Psoas muscle (tissue), 8 donors: ENCODE measurements around the gene CDV3. TPM values are rescaled to one million over a fixed set of nuclear protein-coding genes. Genes with fewer than 3 reads are reported as not detected.

ENCODE experiments used
- ATAC-seq, 4 donors: fragments of 200-7000 bp; cut with Tn5 transposase; one replicate each; pipeline ENCODE4 v1.9.1; 2020; ENCODE audit warnings: moderate library complexity in 3 of 4, mild to moderate bottlenecking in 2 of 4
- DNase-seq, 2 donors: peaks; one replicate each; pipeline ENCODE4 v3.0.0-alpha.2; 2020
- H3K27ac ChIP-seq: fragments of 200-600 bp; one replicate; pipeline ENCODE4 v1.8.0; 2022
- H3K27me3 ChIP-seq, 3 donors: fragments of 200-600 bp in 1 of 3; one replicate each; pipeline versions ENCODE4 v1.6.1 to v1.8.0; 2013 to 2022; ENCODE audit warnings: low read length in 2 of 3, mild to moderate bottlenecking in 2 of 3, moderate library complexity in 1 of 3; ENCODE audit not compliant: insufficient read depth in 3 of 3
- H3K36me3 ChIP-seq, 2 donors: fragments of 200-600 bp in 1 of 2; one replicate each; pipeline versions ENCODE4 v1.6.1 to v1.8.0; 2013 to 2022; ENCODE audit warnings: low read depth in 1 of 2, mild to moderate bottlenecking in 1 of 2, moderate library complexity in 1 of 2; ENCODE audit not compliant: insufficient read depth in 1 of 2
- H3K4me1 ChIP-seq: fragments of 200-600 bp; one replicate; pipeline ENCODE4 v1.8.0; 2022
- H3K4me3 ChIP-seq: fragments of 200-600 bp; one replicate; pipeline ENCODE4 v1.8.0; 2022; ENCODE audit warnings: mild to moderate bottlenecking
- H3K9me3 ChIP-seq: fragments of 200-600 bp; one replicate; pipeline ENCODE4 v1.8.0; 2022
- WGBS, 3 donors: extraction: QIAGEN DNeasy Blood & Tissue Kit; methylation state at CpG; one replicate each; pipeline versions ENCODE4 v1.1.6 to v1.1.7; 2013; 5-methylcytosine and 5-hydroxymethylcytosine counted together
- intact Hi-C, 2 donors: fragments of 100-400 bp; cut with DNase I; formaldehyde crosslinking; loops; one replicate each; pipeline versions ENCODE4 v1.11.0 to v1.14.2; 2022
- polyA plus RNA-seq, 3 donors: library from polyadenylated mRNA; stranded (reverse); fragments of 200-250 nt; gene quantifications; one replicate each; pipeline ENCODE4 v1.2.3, GENCODE V29; 2013
- total RNA-seq, 4 donors: library from RNA; stranded (reverse); fragmentation: NEBNext Ultra II Directional in 2 of 4; extraction: Animal tissue kit (Norgen Biotek cat#: 25700) in 2 of 4; gene quantifications; one replicate each; pipeline versions ENCODE4 v1.2.1 to v1.2.4, GENCODE V29; 2021 to 2023
- TF ChIP-seq, protein P1 (sequence below): fragments of 200-600 bp; IDR thresholded peaks from one replicate; pipeline ENCODE4 v1.8.0; 2022; ENCODE audit warnings: antibody characterized with exemption
- donor health status: healthy with polysubstance abuse.
- donor health status: DM: no; HTN: no; CAD: no; lungs with moderate emphysema.
- donor health status: Bipolar disorder and iron deficiency.
- donor health status: healthy.
- donor health status: DM: yes; HTN: yes; CAD: no.
- donor health status: DM: no; HTN: no; CAD: no.
- donor health status: DM: no; HTN: no; CAD: no.
- donor health status: DM: yes; HTN: yes; CAD: no.

The CDV3 gene
- total and polyA plus RNA-seq, 7 donors, result 175 to 444 (median 319) TPM

DNA sequence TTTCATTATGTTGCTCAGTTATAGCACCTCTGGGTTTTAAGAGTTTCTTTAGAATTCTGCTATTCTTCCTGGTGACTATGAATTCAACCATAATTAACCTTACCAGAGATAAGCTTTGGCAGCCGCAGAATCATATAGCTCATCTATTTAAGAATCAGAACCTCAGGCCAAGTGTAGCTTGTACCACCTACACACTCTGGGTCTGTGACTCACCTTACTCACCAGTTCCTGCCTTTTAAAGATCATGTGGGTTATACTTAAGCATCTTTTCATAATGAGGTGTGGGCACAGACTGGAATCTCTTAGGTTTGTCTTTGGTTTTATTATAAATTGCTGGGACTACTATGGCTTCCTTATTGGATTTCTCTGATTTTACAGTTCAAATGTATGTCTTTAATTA lies 21.9 kb downstream of the CDV3 start:
- no peaks in the 10 kb centered on the region for H3K9me3 ChIP-seq
- H3K36me3 ChIP-seq, result peaks cover 0 to under 1% of the 10 kb centered on the region in 2 donors
- ATAC-seq (no peak), DNase-seq (no peak)
- H3K27me3 ChIP-seq, result no peaks in the 10 kb centered on the region
- H3K4me3 ChIP-seq, result no peak overlapping the region
- no peak overlapping the region for H3K27ac ChIP-seq
- TF ChIP-seq, protein P1, sequence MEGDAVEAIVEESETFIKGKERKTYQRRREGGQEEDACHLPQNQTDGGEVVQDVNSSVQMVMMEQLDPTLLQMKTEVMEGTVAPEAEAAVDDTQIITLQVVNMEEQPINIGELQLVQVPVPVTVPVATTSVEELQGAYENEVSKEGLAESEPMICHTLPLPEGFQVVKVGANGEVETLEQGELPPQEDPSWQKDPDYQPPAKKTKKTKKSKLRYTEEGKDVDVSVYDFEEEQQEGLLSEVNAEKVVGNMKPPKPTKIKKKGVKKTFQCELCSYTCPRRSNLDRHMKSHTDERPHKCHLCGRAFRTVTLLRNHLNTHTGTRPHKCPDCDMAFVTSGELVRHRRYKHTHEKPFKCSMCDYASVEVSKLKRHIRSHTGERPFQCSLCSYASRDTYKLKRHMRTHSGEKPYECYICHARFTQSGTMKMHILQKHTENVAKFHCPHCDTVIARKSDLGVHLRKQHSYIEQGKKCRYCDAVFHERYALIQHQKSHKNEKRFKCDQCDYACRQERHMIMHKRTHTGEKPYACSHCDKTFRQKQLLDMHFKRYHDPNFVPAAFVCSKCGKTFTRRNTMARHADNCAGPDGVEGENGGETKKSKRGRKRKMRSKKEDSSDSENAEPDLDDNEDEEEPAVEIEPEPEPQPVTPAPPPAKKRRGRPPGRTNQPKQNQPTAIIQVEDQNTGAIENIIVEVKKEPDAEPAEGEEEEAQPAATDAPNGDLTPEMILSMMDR, result no peak
- WGBS, 3 donors, result 88 to 98% (median 95%) methylated on average over 1 of the region's 1 CpG
- H3K4me1 ChIP-seq, result no peaks in the 10 kb centered on the region
- intact Hi-C loops, result no loop called here

DNA sequence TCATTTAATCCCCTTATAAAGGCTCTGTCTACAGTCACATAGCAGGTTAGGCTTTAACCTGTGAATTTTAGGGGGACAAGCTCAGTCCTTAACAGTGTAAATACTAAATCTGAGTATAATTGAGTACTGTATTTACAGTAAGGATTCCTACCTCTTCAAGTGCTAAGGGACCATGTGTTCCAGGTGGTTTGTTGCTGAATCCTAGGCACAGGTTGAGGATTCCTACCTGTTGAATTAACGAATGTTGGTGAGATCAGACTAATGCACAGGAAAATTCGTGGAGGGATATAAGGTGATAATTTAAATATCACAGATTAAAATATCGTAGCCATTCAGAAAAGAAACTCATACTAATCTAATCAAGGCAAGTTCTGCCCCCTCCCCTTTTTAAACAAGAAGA lies 24.9 kb downstream of the CDV3 start:
- Histone ChIP-seq H3K27ac (no peak overlapping the region), H3K27me3 (no peaks in the 10 kb centered on the region), H3K36me3 (peaks cover 0 to 8% of the 10 kb centered on the region in 2 donors), H3K4me3 (no peak overlapping the region), H3K9me3 (no peaks in the 10 kb centered on the region), H3K4me1 (no peaks in the 10 kb centered on the region)
- DNase-seq (no peak), ATAC-seq (no peak)
- intact Hi-C loops, result no loop called here
- 94% methylated on average over 3 of the region's 3 CpGs for WGBS, 3 donors
- TF ChIP-seq, protein P1, result no peak

DNA sequence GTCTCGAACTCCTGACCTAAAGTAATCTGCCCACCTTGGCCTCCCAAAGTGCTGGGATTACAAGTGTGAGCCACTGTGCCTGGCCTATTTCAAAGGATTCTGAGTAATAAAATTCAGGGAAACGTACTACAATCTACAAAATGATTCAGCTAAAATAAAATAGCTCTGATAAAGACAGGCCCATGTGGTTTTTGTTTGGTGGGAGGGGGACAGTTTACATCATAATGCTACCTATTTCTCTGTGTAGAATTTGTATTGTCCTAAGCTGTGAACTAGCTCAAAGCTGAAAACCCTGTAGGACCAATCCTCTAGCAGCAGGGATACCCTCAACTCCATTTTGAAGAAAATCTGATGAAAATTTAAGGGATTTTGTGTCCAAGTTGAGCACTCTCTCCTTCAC lies 25.8 kb downstream of the CDV3 start:
- WGBS, 3 donors, result 92 to 93% (median 92%) methylated on average over 2 of the region's 2 CpGs
- ATAC-seq, result no peak

DNA sequence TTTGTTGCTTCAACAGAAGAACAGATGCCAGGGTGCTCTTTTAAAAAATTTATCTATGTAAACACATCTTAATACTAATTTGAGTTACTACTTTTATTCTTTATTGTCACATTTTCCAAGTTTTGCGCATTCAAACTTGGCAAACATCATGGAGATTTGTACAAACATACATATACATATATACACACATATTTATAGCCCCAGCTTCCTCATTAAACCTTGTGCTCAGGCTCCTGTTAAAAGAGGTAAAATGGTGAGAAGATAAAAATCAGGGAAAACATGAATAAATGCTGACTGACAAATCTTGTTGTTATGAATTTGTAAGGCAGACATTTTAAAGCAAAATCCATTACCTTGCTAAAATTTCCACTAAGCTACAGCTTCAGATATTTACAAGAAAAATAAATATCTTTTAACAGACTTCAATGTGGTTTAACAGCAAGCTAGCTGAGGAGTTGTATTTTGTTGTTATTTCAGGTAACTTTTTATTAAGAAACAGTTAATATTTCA lies 27.1 kb downstream of the CDV3 start:
- Histone ChIP-seq H3K4me1 (no peaks in the 10 kb centered on the region), H3K9me3 (no peaks in the 10 kb centered on the region), H3K27me3 (no peaks in the 10 kb centered on the region), H3K27ac (no peak overlapping the region), H3K36me3 (peaks cover 0 to 8% of the 10 kb centered on the region in 2 donors), H3K4me3 (no peak overlapping the region)
- DNase-seq, result no peak
- intact Hi-C loops, result no loop called here
- no peak for ATAC-seq
- TF ChIP-seq, protein P1, result no peak
- 95 to 100% (median 98%) methylated on average over 1 of the region's 1 CpG for WGBS, 3 donors

More for the DNA sequence above, 25.8 kb downstream of the CDV3 start:
- TF ChIP-seq, protein P1, result no peak
- H3K4me3 ChIP-seq, result no peak overlapping the region
- H3K36me3 ChIP-seq, result peaks cover 0 to 8% of the 10 kb centered on the region in 2 donors
- H3K27me3 ChIP-seq, result no peaks in the 10 kb centered on the region
- no peaks in the 10 kb centered on the region for H3K9me3 ChIP-seq
- DNase-seq, result no peak
- H3K27ac ChIP-seq, result no peak overlapping the region
- intact Hi-C loops, result no loop called here
- H3K4me1 ChIP-seq, result no peaks in the 10 kb centered on the region

DNA sequence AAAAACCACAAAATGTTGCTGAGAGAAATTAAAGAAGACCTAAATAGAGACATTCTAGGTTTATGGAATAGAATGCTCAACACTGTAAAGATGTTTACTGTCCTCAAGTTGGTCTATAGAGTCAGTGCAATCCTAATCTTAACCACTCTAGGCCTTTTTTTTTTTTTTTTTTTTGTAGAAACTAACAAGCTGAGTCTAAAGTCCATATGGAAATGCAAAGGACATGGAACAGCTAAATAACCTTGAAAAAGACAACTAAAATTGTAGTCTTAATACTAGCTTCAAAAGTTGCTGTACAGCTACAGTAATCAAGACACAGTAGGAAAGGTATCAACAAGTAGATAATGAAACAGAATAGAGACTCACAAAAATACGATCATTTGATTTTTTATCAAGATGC lies 32.9 kb downstream of the CDV3 start:
- no peak overlapping the region for H3K27ac ChIP-seq
- peaks cover 0 to 49% of the 10 kb centered on the region in 2 donors for H3K36me3 ChIP-seq
- intact Hi-C loops, result no loop called here
- H3K4me3 ChIP-seq, result no peak overlapping the region
- H3K27me3 ChIP-seq, result no peaks in the 10 kb centered on the region
- no peaks in the 10 kb centered on the region for H3K9me3 ChIP-seq
- H3K4me1 ChIP-seq, result no peaks in the 10 kb centered on the region
- DNase-seq (no peak), ATAC-seq (no peak)
- WGBS, 3 donors, result 94 to 98% (median 97%) methylated on average over 1 of the region's 1 CpG
- TF ChIP-seq, protein P1, result no peak
